HepG2 (cell line): ENCODE data around the gene GORASP2. TPM values are rescaled to one million over a fixed set of nuclear protein-coding genes. Genes with fewer than 3 reads are reported as not detected.

Experiments used
- ARID2 ChIP-seq: sonication (generic); formaldehyde crosslinking; IDR thresholded peaks from 2 replicates; pipeline ENCODE4 v1.8.1; 2022; ENCODE audit warnings: mild to moderate bottlenecking, missing genetic modification reagents, borderline replicate concordance
- ETV5 ChIP-seq: IDR thresholded peaks from 2 replicates; pipeline ENCODE4 v1.6.1; 2018; ENCODE audit warnings: missing biosample characterization, missing genetic modification reagents, inconsistent platforms, borderline replicate concordance
- KDM2A ChIP-seq: sonication (generic); formaldehyde crosslinking; IDR thresholded peaks from 2 replicates; pipeline ENCODE4 v1.4.0; 2020; ENCODE audit warnings: low read depth, missing genetic modification reagents, borderline replicate concordance
- MTF1 ChIP-seq: sonication (generic); formaldehyde crosslinking; IDR thresholded peaks from 2 replicates; pipeline ENCODE4 v1.5.0; 2020; ENCODE audit warnings: missing genetic modification reagents
- NFYC ChIP-seq: IDR thresholded peaks from 2 replicates; pipeline ENCODE4 v1.6.1; 2016; ENCODE audit warnings: missing genetic modification reagents, missing compliant biosample characterization
- RAD21 ChIP-seq: fragments of 450-650 bp; formaldehyde crosslinking; IDR thresholded peaks from 2 replicates; pipeline ENCODE4 v1.5.0; 2020; ENCODE audit warnings: mild to moderate bottlenecking
- RORA ChIP-seq: sonication (generic); formaldehyde crosslinking; IDR thresholded peaks from 2 replicates; pipeline ENCODE4 v1.5.0; 2020; ENCODE audit warnings: mild to moderate bottlenecking, missing genetic modification reagents, moderate library complexity
- SAP130 ChIP-seq: IDR thresholded peaks from 2 replicates; pipeline ENCODE4 v1.6.1; 2016; ENCODE audit warnings: low read depth
- SIX1 ChIP-seq: sonication (generic); formaldehyde crosslinking; IDR thresholded peaks from 2 replicates; pipeline ENCODE4 v1.4.0; 2020; ENCODE audit warnings: missing genetic modification reagents, borderline replicate concordance
- SOX5 ChIP-seq: IDR thresholded peaks from 2 replicates; pipeline ENCODE4 v1.6.1; 2016; ENCODE audit warnings: borderline replicate concordance
- TFAP4 ChIP-seq: sonication (generic); IDR thresholded peaks from 2 replicates; pipeline ENCODE4 v1.6.1; 2016; ENCODE audit warnings: low read depth, borderline replicate concordance
- UBTF ChIP-seq: sonication (generic); formaldehyde crosslinking; IDR thresholded peaks from 2 replicates; pipeline ENCODE4 v1.4.0; 2020; ENCODE audit warnings: mild to moderate bottlenecking, missing genetic modification reagents
- XBP1 ChIP-seq: sonication (generic); formaldehyde crosslinking; IDR thresholded peaks from 2 replicates; pipeline ENCODE4 v1.5.0; 2020; ENCODE audit warnings: missing genetic modification reagents
- ZEB1 ChIP-seq: IDR thresholded peaks from 2 replicates; pipeline ENCODE4 v1.6.1; 2012; ENCODE audit warnings: mild to moderate bottlenecking, low read depth, inconsistent platforms; ENCODE audit not compliant: insufficient replicate concordance
- ZNF251 ChIP-seq: sonication (generic); formaldehyde crosslinking; IDR thresholded peaks from 2 replicates; pipeline ENCODE4 v1.9.0; 2021; ENCODE audit warnings: mild to moderate bottlenecking, missing genetic modification reagents
- ZNF296 ChIP-seq: sonication (generic); formaldehyde crosslinking; conservative IDR thresholded peaks from 2 replicates; pipeline ENCODE4 v1.5.0; 2020; ENCODE audit warnings: mild to moderate bottlenecking, missing genetic modification reagents
- ZNF382 ChIP-seq: sonication (generic); formaldehyde crosslinking; IDR thresholded peaks from 2 replicates; pipeline ENCODE4 v1.5.0; 2020; ENCODE audit warnings: missing genetic modification reagents, mild to moderate bottlenecking, borderline replicate concordance
- ZNF383 ChIP-seq: sonication (generic); formaldehyde crosslinking; IDR thresholded peaks from 2 replicates; pipeline ENCODE4 v1.4.0; 2020; ENCODE audit warnings: missing genetic modification reagents, mild to moderate bottlenecking, borderline replicate concordance
- ZNF564 ChIP-seq: sonication (generic); formaldehyde crosslinking; IDR thresholded peaks from 2 replicates; pipeline ENCODE4 v1.8.1; 2023; ENCODE audit warnings: mild to moderate bottlenecking, missing genetic modification reagents
- ZNF773 ChIP-seq: sonication (generic); formaldehyde crosslinking; IDR thresholded peaks from 2 replicates; pipeline ENCODE4 v1.4.0; 2020; ENCODE audit warnings: missing genetic modification reagents, borderline replicate concordance
- ZNF781 ChIP-seq: sonication (generic); formaldehyde crosslinking; IDR thresholded peaks from 2 replicates; pipeline ENCODE4 v1.5.1; 2020; ENCODE audit warnings: borderline replicate concordance, mild to moderate bottlenecking, missing genetic modification reagents; ENCODE audit errors: not compliant biosample characterization
- polyA plus RNA-seq, 8 experiments: library from polyadenylated mRNA; depleted of rRNA in 3 of 8; stranded (reverse) in 7 of 8; unstranded in 1 of 8; fragments of >200 nt; fragmentation: Illumina TruSeq in 4 of 8; extraction: Trizol in 4 of 8; gene quantifications; 2 replicates each; pipeline versions ENCODE4 v1.2.1 to v1.2.3, GENCODE V29; 2011 to 2016; ENCODE audit warnings: low read depth in 4 of 8, missing spikeins in 1 of 8, mixed read lengths in 1 of 8; ENCODE audit not compliant: insufficient read depth in 1 of 8
- total RNA-seq, 5 experiments: library from RNA; depleted of rRNA; stranded (reverse); fragments of >200 nt; fragmentation: Illumina TruSeq; extraction: Trizol; gene quantifications; 2 replicates each; pipeline ENCODE4 v1.2.3, GENCODE V29; 2016; ENCODE audit warnings: low read depth in 1 of 5
- TF ChIP-seq, protein P1 (sequence below): sonication (generic); formaldehyde crosslinking; IDR thresholded peaks from 2 replicates; pipeline ENCODE4 v1.8.0; 2022; ENCODE audit warnings: mild to moderate bottlenecking, missing genetic modification reagents, borderline replicate concordance
- TF ChIP-seq, protein P2 (sequence below): sonication (generic); formaldehyde crosslinking; IDR thresholded peaks from 2 replicates; pipeline ENCODE4 v1.4.0; 2020; ENCODE audit warnings: missing genetic modification reagents, borderline replicate concordance

The GORASP2 gene
- total and polyA plus RNA-seq, 2 of the 13 experiments (the other 11 are each of a cell fraction or from before 2014, with no cell fraction given) = 103 to 239 TPM

GRCh38 chr2:170929686-170930050 is 615 bp downstream of the GORASP2 start (continued):
- TF ChIP-seq ZNF251 (CRISPR knock-in tag) (no peak), RAD21 (CRISPR knock-in tag) (no peak), TFAP4 (peak; percentile 24; the same call in 1 of the 2 replicates), ZNF564 (CRISPR knock-in tag) (0 out of 2 replicates have a peak, but pooled peaks have one; percentile 0), KDM2A (CRISPR knock-in tag) (no peak), RORA (no peak), ZNF382 (CRISPR knock-in tag) (no peak), SIX1 (CRISPR knock-in tag) (no peak), XBP1 (CRISPR knock-in tag) (no peak), ZNF296 (CRISPR knock-in tag) (peak; percentile 77; the same call in 1 of the 2 replicates), ZEB1 (peak; percentile 15), UBTF (CRISPR knock-in tag) (no peak), NFYC (CRISPR knock-in tag) (0 out of 2 replicates have a peak, but pooled peaks have one; percentile 13), SOX5 (CRISPR knock-in tag) (no peak), SAP130 (CRISPR knock-in tag) (no peak), ZNF781 (peak; percentile 75), ZNF383 (no peak), ARID2 (CRISPR knock-in tag) (0 out of 2 replicates have a peak, but pooled peaks have one; percentile 15), ZNF773 (CRISPR knock-in tag) (no peak), MTF1 (no peak), ETV5 (CRISPR knock-in tag) (no peak)
- TF ChIP-seq, protein P1, sequence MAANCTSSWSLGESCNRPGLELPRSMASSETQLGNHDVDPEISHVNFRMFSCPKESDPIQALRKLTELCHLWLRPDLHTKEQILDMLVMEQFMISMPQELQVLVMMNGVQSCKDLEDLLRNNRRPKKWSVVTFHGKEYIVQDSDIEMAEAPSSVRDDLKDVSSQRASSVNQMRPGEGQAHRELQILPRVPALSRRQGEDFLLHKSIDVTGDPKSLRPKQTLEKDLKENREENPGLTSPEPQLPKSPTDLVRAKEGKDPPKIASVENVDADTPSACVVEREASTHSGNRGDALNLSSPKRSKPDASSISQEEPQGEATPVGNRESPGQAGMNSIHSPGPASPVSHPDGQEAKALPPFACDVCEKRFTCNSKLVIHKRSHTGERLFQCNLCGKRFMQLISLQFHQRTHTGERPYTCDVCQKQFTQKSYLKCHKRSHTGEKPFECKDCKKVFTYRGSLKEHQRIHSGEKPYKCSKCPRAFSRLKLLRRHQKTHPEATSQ = no peak
- TF ChIP-seq, protein P2, sequence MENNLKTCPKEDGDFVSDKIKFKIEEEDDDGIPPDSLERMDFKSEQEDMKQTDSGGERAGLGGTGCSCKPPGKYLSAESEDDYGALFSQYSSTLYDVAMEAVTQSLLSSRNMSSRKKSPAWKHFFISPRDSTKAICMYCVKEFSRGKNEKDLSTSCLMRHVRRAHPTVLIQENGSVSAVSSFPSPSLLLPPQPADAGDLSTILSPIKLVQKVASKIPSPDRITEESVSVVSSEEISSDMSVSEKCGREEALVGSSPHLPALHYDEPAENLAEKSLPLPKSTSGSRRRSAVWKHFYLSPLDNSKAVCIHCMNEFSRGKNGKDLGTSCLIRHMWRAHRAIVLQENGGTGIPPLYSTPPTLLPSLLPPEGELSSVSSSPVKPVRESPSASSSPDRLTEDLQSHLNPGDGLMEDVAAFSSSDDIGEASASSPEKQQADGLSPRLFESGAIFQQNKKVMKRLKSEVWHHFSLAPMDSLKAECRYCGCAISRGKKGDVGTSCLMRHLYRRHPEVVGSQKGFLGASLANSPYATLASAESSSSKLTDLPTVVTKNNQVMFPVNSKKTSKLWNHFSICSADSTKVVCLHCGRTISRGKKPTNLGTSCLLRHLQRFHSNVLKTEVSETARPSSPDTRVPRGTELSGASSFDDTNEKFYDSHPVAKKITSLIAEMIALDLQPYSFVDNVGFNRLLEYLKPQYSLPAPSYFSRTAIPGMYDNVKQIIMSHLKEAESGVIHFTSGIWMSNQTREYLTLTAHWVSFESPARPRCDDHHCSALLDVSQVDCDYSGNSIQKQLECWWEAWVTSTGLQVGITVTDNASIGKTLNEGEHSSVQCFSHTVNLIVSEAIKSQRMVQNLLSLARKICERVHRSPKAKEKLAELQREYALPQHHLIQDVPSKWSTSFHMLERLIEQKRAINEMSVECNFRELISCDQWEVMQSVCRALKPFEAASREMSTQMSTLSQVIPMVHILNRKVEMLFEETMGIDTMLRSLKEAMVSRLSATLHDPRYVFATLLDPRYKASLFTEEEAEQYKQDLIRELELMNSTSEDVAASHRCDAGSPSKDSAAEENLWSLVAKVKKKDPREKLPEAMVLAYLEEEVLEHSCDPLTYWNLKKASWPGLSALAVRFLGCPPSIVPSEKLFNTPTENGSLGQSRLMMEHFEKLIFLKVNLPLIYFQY (CRISPR knock-in tag) = no peak
